ENCODE data around the gene SPATA7.
A peak's percentile ranks its signal among the peaks of the same experiment; 100 is the strongest.

The SPATA7 gene

DNA sequence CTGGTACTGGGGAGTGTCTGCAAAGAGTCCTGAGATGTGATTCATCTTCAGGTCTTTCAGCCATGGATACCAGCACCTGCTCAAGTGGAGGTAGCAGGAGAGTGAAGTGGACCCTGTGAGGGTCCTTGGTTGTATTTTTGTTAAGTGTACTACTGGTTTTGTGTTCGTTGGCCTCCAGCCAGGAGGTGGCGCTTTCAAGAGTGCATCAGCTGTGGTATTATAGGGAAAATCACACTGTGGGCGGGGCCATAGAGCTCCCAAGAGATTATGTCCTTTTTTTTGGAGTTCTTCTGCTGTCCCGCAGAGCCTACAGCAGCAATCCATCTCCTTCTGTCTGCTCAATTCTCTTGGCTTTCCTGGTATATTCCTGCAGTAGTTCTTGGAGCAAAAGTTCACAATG lies 66.8 kb downstream of the SPATA7 start:
- H3K4me3 ChIP-seq (ENCODE audit: control insufficient read depth, low read depth, low read length), result no peak overlapping the region
- no peak for DNase-seq (ENCODE audit: low read depth)
- TF ChIP-seq, protein P1, sequence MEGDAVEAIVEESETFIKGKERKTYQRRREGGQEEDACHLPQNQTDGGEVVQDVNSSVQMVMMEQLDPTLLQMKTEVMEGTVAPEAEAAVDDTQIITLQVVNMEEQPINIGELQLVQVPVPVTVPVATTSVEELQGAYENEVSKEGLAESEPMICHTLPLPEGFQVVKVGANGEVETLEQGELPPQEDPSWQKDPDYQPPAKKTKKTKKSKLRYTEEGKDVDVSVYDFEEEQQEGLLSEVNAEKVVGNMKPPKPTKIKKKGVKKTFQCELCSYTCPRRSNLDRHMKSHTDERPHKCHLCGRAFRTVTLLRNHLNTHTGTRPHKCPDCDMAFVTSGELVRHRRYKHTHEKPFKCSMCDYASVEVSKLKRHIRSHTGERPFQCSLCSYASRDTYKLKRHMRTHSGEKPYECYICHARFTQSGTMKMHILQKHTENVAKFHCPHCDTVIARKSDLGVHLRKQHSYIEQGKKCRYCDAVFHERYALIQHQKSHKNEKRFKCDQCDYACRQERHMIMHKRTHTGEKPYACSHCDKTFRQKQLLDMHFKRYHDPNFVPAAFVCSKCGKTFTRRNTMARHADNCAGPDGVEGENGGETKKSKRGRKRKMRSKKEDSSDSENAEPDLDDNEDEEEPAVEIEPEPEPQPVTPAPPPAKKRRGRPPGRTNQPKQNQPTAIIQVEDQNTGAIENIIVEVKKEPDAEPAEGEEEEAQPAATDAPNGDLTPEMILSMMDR (conservative IDR thresholded peaks at IDR 0.05; ENCODE audit: control insufficient read depth, insufficient read depth, low read depth, low read length), result no peak

DNA sequence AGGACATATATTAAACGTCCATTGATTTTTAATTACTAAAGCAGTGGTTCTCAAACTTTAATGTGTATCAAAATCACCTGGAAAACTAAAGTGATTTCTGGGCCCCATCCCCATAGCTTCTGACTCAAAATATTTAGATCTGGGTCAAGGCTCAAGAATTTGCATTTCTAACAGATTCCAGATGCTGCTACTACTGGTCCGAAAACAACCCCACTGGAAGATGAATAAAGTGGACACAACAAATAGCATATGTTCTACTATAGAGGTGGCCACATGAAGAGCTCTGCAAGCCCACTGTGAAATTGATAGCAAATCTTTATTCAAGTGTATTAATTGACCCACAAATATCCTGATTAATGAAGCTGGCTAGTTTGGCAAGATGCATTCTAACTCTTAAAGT lies 69.4 kb downstream of the SPATA7 start:
- peak; percentile 59 for DNase-seq (ENCODE audit: low read depth)
- TF ChIP-seq, protein P1 (conservative IDR thresholded peaks at IDR 0.05; ENCODE audit: control insufficient read depth, insufficient read depth, low read depth, low read length), result no peak

DNA sequence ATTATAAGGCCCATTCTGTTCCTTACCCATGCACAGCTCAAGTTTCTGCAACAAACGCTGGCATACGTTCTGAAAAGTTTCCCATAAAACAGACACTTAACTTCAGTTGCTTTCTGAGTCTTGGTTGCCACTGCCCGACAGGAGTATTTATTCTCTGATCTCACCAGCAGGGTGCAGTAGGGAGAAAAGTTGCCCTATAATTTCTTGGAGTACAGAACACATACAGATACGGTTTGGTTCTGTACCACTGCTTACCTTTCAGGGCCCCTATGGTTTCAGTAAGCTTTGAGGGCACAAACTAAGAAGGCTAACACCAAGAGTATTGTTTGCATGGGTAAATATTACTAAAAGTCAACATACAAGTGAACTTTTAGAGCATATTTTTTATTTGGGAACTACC lies 77.9 kb downstream of the SPATA7 start:
- H3K4me3 ChIP-seq (ENCODE audit: control insufficient read depth, low read depth, low read length), result no peak overlapping the region
- TF ChIP-seq, protein P1 (conservative IDR thresholded peaks at IDR 0.05; ENCODE audit: control insufficient read depth, insufficient read depth, low read depth, low read length), result peak; percentile 49
- DNase-seq (ENCODE audit: low read depth), result peak; percentile 32

More for the DNA sequence above, 69.4 kb downstream of the SPATA7 start:
- H3K4me3 ChIP-seq (ENCODE audit: control insufficient read depth, low read depth, low read length), result no peak overlapping the region

DNA sequence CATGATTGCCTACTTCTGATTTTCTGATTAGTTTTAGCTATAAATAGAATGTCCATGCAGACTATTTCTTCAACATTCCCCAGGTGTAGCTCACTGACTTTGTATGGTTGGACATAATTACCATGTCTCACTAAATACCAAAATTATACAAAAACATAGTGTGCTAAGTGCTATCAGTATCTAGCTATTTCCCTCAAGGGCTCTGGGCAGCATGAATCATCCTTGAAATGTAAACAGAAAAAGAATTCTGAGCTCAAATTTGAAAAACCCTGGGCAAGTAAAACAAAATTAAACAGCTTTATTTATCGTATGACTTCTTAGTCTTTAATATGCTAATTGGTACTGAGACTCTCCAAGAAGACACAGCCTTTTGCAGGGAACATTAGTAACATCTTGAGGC lies 82.9 kb downstream of the SPATA7 start:
- TF ChIP-seq, protein P1 (conservative IDR thresholded peaks at IDR 0.05; ENCODE audit: control insufficient read depth, insufficient read depth, low read depth, low read length), result no peak
- no peak overlapping the region for H3K4me3 ChIP-seq (ENCODE audit: control insufficient read depth, low read depth, low read length)
- DNase-seq (ENCODE audit: low read depth), result peak; percentile 37

DNA sequence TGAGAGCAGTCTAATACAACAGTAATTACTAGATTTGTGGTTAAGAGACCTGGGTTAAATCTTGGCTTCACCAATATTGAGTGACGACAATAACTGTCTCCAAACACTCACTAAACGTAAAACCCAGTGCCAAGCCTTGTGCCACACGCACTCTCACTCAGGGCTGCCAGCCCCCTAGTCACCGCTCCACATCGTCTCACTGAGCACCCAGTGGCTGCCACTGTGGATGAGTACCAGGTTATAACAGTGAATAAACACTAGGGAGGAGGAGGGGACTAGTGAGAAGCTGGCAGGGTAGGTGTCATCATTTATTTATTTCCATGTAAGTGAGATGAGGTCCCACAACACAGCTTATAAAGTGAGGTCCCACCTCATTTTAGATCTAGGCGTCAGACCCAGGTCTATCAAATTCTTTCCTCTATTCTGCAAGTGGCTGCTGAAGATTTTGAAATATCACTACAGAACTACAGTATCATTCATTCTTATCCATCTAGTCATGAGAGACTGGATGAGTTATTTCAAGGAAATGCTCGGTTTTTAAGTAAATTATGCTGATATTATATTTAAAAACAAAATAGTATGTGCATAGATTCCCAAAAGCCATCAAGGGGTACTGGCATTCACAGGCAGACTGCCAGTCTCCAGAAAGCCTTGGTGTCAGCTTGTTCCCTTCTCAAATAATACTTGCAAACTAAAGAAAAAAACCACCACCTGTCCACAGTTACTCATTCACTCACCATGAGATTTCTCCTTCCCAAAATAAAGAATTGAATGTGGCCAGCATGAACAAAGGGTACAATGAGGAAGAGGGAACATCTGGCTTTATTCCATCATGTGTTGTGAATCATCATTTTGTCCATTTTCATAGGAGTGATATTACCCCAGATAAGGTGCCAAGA lies 85.3 kb downstream of the SPATA7 start:
- peak; percentile 51 for DNase-seq (ENCODE audit: low read depth)
- H3K4me3 ChIP-seq (ENCODE audit: control insufficient read depth, low read depth, low read length), result no peak overlapping the region
- TF ChIP-seq, protein P1 (conservative IDR thresholded peaks at IDR 0.05; ENCODE audit: control insufficient read depth, insufficient read depth, low read depth, low read length), result no peak

DNA sequence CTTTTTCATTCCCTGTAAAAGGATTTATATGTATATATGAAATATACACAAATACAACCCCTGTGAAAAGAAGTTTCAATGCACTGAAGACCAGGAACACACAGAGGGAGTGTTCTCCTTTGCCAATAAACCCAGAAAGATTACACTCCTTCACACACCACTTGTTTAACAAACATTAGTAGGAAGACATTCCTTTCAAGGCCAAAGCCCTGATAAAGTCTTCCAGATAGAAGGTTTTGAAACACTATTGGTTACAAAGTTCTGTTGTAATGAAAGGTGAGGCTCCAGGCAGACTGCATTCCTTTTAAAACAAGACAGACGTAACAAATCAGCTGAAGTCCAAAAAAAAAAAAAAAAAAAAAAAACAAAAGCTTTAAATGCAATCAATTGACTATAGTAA lies 88.3 kb downstream of the SPATA7 start:
- no peak for DNase-seq (ENCODE audit: low read depth)
- TF ChIP-seq, protein P1 (conservative IDR thresholded peaks at IDR 0.05; ENCODE audit: control insufficient read depth, insufficient read depth, low read depth, low read length), result no peak
- H3K4me3 ChIP-seq (ENCODE audit: control insufficient read depth, low read depth, low read length), result no peak overlapping the region

Data from fibroblast of mammary gland (primary cell).